ENCODE data around the gene CMTM6. TPM values are rescaled to one million over a fixed set of nuclear protein-coding genes. Genes with fewer than 3 reads are reported as not detected.

The CMTM6 gene
- total RNA-seq, 4 donors from 2014 or later, result 40.3 to 60.6 (median 51.5) TPM

DNA sequence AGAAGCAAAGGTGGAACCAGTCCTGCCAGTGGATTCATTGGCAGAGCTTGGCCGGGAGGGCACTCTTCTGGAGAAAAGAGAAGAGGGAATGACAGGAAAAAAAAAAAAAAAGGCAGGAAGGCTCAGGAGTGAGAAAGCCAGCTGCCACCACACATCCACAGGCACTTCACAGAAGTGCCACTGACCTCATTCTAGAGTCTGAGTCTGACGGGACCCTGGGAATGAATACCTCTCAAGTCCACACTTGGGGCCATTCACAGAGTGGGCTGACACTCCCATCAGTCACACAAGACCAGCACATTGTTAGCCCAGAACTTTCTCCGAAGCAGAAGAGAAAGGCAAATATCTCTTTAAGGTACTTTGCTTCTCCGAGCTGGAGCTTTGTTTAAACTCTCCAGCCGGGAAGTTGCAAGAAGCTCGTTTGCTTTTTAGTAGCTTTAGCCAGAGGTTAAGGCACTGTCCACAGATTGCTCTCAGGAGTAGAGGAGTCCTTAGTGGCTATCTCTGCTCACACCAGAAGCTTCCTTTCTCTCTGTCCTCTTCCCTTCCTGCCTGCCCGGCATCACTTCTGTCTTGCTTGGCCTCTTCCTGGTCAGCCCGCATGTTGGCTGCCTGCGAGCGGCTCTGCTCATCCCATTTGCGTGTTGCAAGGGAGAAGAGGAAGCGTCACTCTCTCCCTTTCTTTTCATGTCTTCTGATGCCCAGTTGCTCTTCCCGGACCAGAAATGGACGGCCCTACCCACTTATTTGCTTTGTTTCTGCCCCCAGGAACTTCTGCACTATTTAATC, 53.8 kb downstream of the CMTM6 start:
- peaks cover 0 to 20% (median 3%) of the 10 kb centered on the region in 4 donors for H3K36me3 ChIP-seq
- no peak for DNase-seq (ENCODE audit: extremely low spot score)
- H3K9me3 ChIP-seq, result no peaks in the 10 kb centered on the region
- no peaks in the 10 kb centered on the region for H3K27me3 ChIP-seq
- no peak overlapping the region for H3K4me3 ChIP-seq
- intact Hi-C loops (cut with DNase I), result no loop called here
- TF ChIP-seq EP300 (IDR thresholded peaks at IDR 0.05) (no peak), POLR2AphosphoS5 (IDR thresholded peaks at IDR 0.05) (no peak), POLR2A (IDR thresholded peaks at IDR 0.05; ENCODE audit: low read depth) (no peak), CTCF (IDR thresholded peaks at IDR 0.05) (no peak)
- no peak overlapping the region for H3K27ac ChIP-seq (replicated peaks in 1 of 4)
- H3K4me1 ChIP-seq, result peaks cover 0 to 5% (median 0%) of the 10 kb centered on the region in 4 donors
- 78% methylated on average over 14 of the region's 14 CpGs for WGBS

DNA sequence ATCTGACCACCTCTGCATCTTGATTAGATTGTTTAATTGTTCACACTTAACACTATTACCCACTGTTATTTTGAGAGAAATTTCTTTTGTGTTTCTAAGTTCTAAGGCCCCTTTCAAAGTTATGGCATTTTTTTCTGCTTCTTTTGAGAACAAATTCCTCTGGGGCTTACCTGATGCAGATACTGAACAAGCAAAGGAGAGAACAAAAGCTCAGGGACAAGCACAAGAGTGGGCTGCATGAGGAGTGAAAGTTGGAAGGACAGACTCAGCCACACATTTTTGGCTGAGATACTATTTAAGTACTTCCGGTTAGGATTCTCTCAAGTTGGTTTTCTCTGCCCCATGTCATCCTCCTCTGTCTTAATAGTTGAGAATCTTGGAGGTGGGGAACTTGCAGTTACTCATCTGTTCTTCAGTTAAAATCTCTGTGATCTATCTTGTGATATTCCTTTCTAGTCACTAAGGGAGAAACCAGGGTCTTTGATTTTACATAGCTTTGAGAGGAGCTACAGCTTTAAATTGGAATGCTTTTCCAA, 54.7 kb downstream of the CMTM6 start:
- H3K4me3 ChIP-seq, result no peak overlapping the region
- peaks cover 0 to 4% (median 0%) of the 10 kb centered on the region in 4 donors for H3K4me1 ChIP-seq
- DNase-seq (ENCODE audit: extremely low spot score), result no peak
- no peak for TF ChIP-seq POLR2A (IDR thresholded peaks at IDR 0.05; ENCODE audit: low read depth)
- no peak for TF ChIP-seq POLR2AphosphoS5 (IDR thresholded peaks at IDR 0.05)
- TF ChIP-seq EP300 (IDR thresholded peaks at IDR 0.05), result no peak
- no peak for TF ChIP-seq CTCF (IDR thresholded peaks at IDR 0.05)
- H3K36me3 ChIP-seq, result peaks cover 0 to 20% (median 3%) of the 10 kb centered on the region in 4 donors
- WGBS, result 90% methylated on average over 1 of the region's 1 CpG
- H3K27me3 ChIP-seq, result no peaks in the 10 kb centered on the region
- intact Hi-C loops (cut with DNase I), result no loop called here
- no peaks in the 10 kb centered on the region for H3K9me3 ChIP-seq
- H3K27ac ChIP-seq (replicated peaks in 1 of 4), result no peak overlapping the region

GRCh38 chr3:32443478-32443877, 59.2 kb downstream of the CMTM6 start:
- Histone ChIP-seq H3K27me3 (no peaks in the 10 kb centered on the region), H3K36me3 (peaks cover 0 to 6% (median 3%) of the 10 kb centered on the region in 4 donors), H3K27ac (replicated peaks in 1 of 4) (no peak overlapping the region), H3K9me3 (no peaks in the 10 kb centered on the region), H3K4me3 (no peak overlapping the region), H3K4me1 (peaks cover 0 to 2% (median 0%) of the 10 kb centered on the region in 4 donors)
- intact Hi-C loops (cut with DNase I), result no loop called here
- DNase-seq (ENCODE audit: extremely low spot score), result no peak
- no peak for TF ChIP-seq POLR2AphosphoS5 (IDR thresholded peaks at IDR 0.05)
- no peak for TF ChIP-seq CTCF (IDR thresholded peaks at IDR 0.05)
- TF ChIP-seq EP300 (IDR thresholded peaks at IDR 0.05), result no peak
- TF ChIP-seq POLR2A (IDR thresholded peaks at IDR 0.05; ENCODE audit: low read depth), result no peak
- WGBS, result 71% methylated on average over 1 of the region's 1 CpG

DNA sequence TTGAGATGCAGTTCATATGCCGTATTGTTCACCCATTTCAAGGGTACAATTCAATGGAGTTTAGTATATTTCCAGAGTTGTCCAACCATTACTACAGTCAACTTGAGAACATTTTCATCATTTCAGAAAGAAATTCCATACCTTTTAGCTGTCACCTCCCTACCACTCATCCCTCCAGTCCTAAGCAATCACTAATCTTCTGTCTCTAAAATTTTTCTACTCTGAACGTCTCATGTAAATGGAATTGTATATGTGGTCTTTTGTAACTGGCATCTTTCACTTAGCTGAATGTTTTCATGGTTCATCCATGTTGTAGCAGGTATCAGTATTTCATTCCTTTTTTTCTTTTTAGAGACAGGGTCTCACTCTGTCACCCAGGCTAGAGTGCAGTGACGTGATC, 59.9 kb downstream of the CMTM6 start:
- peak; percentile 8 for DNase-seq (ENCODE audit: extremely low spot score)
- peaks cover 0 to 2% (median 0%) of the 10 kb centered on the region in 4 donors for H3K4me1 ChIP-seq
- no peaks in the 10 kb centered on the region for H3K27me3 ChIP-seq
- no peak for TF ChIP-seq EP300 (IDR thresholded peaks at IDR 0.05)
- no peak for TF ChIP-seq POLR2AphosphoS5 (IDR thresholded peaks at IDR 0.05)
- TF ChIP-seq POLR2A (IDR thresholded peaks at IDR 0.05; ENCODE audit: low read depth), result no peak
- TF ChIP-seq CTCF (IDR thresholded peaks at IDR 0.05), result no peak
- no peak overlapping the region for H3K4me3 ChIP-seq
- intact Hi-C loops (cut with DNase I), result no loop called here
- H3K27ac ChIP-seq (replicated peaks in 1 of 4), result no peak overlapping the region
- no peaks in the 10 kb centered on the region for H3K9me3 ChIP-seq
- WGBS, result 86% methylated on average over 3 of the region's 3 CpGs
- peaks cover 0 to 6% (median 3%) of the 10 kb centered on the region in 4 donors for H3K36me3 ChIP-seq

All from esophagus muscularis mucosa (tissue), 4 donors.